WERI-Rb-1 (cell line): ENCODE measurements around the gene DGCR8.

Source experiments
- DNase-seq: peaks from one replicate; pipeline ENCODE4 v3.0.0-alpha.2; 2020
- H3K27ac ChIP-seq: fragments of 250-450 bp; sonication (Bioruptor Pico); 2 replicates; pipeline ENCODE4 v1.5.1; 2020; ENCODE audit warnings: mild to moderate bottlenecking, moderate library complexity
- H3K27me3 ChIP-seq: fragments of 250-450 bp; sonication (Bioruptor Pico); 2 replicates; pipeline ENCODE4 v1.5.1; 2021; ENCODE audit warnings: mild to moderate bottlenecking, low read depth, moderate library complexity; ENCODE audit not compliant: insufficient read depth, severe bottlenecking
- H3K36me3 ChIP-seq: fragments of 250-450 bp; sonication (Bioruptor Pico); 2 replicates; pipeline ENCODE4 v1.5.1; 2020; ENCODE audit warnings: mild to moderate bottlenecking, moderate library complexity
- H3K4me3 ChIP-seq: 2 replicates; pipeline ENCODE4 v1.5.1; 2011; ENCODE audit warnings: low read depth, mild to moderate bottlenecking, control low read depth, low read length
- H3K9me3 ChIP-seq: fragments of 250-450 bp; sonication (Bioruptor Pico); 2 replicates; pipeline ENCODE4 v1.5.1; 2021; ENCODE audit warnings: mild to moderate bottlenecking, moderate library complexity; ENCODE audit not compliant: severe bottlenecking
- CTCF ChIP-seq: IDR thresholded peaks from 2 replicates; pipeline ENCODE4 v1.5.1; 2011; ENCODE audit warnings: low read depth, mild to moderate bottlenecking, control low read depth, inconsistent platforms, low read length

The DGCR8 gene

DNA sequence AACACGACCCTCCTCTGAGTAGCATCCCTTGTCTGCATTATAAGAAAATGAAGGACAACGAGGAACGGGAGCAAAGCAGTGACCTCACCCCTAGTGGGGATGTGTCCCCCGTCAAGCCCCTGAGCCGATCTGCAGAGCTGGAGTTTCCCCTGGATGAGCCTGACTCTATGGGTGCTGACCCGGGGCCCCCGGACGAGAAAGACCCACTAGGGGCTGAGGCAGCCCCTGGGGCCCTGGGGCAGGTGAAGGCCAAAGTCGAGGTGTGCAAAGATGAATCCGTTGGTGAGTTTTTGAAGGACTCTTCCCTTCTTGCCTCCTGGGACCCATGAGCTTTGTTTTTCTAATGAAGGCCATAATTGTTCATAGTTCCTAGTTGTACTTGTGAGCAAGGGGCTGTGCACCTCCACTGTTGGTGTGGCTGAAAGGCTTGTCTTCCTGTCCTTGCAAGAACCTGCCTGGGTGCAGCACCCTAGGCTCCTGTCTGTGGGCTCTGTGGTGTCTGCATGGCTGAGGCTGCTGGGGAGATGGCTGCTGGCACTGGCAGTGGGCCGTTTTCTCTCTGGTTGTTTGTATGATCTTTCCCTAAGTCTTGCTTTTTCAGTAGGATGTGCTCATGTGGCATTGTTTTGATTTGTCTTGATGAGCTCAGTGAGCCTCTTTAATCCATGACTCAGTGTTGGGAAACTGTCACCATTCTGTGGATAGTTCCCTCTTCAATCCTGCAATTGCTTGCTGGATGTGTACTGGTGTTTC is 10.1 kb downstream of the DGCR8 start:
- Histone ChIP-seq H3K36me3 (peaks cover 100% of the 10 kb centered on the region), H3K4me3 (no peak overlapping the region), H3K27ac (no peak overlapping the region), H3K9me3 (no peaks in the 10 kb centered on the region), H3K27me3 (no peaks in the 10 kb centered on the region)
- DNase-seq = no peak
- TF ChIP-seq CTCF = no peak

DNA sequence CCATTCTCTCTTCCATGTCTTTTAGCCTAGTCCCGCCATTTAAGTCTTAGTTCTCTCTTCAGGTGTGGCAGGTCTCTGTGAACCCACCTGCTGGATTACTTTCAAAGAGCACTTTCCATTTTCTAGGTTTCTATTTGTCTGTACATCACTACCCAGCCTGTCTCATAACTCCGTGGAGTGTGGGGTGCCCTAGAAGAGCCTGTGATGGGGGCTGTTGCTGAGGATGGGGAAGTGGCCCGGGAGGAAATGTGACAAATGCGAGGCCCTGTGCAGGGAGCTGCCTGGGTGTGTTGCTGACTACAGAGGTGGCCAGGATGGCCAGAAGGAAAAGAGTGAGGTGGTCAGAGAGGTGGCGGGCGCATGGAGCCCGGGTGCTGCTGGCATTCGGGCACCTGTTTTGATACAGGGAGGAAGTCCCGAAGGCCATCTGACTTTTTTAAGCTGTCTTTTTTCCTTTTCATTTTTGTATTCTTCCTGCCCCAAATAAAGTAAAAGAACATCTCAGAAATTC is 10.7 kb downstream of the DGCR8 start:
- H3K9me3 ChIP-seq = no peaks in the 10 kb centered on the region
- no peak for DNase-seq
- no peak for TF ChIP-seq CTCF
- no peak overlapping the region for H3K4me3 ChIP-seq
- peaks cover 100% of the 10 kb centered on the region for H3K36me3 ChIP-seq
- H3K27ac ChIP-seq = no peak overlapping the region
- no peaks in the 10 kb centered on the region for H3K27me3 ChIP-seq

- no peak overlapping the region for H3K4me3 ChIP-seq
- H3K36me3 ChIP-seq = peaks cover 100% of the 10 kb centered on the region
- H3K9me3 ChIP-seq = no peaks in the 10 kb centered on the region
- no peak for TF ChIP-seq CTCF
- DNase-seq = no peak
- H3K27ac ChIP-seq = no peak overlapping the region
- H3K27me3 ChIP-seq = no peaks in the 10 kb centered on the region
Measured at GRCh38 chr22:20091690-20092476, 11.8 kb downstream of the DGCR8 start.

- Histone ChIP-seq H3K27me3 (no peaks in the 10 kb centered on the region), H3K4me3 (no peak overlapping the region), H3K27ac (no peak overlapping the region), H3K9me3 (no peaks in the 10 kb centered on the region), H3K36me3 (peaks cover 100% of the 10 kb centered on the region)
- no peak for DNase-seq
- TF ChIP-seq CTCF = no peak
Measured at GRCh38 chr22:20092477-20092854, 12.4 kb downstream of the DGCR8 start.

DNA sequence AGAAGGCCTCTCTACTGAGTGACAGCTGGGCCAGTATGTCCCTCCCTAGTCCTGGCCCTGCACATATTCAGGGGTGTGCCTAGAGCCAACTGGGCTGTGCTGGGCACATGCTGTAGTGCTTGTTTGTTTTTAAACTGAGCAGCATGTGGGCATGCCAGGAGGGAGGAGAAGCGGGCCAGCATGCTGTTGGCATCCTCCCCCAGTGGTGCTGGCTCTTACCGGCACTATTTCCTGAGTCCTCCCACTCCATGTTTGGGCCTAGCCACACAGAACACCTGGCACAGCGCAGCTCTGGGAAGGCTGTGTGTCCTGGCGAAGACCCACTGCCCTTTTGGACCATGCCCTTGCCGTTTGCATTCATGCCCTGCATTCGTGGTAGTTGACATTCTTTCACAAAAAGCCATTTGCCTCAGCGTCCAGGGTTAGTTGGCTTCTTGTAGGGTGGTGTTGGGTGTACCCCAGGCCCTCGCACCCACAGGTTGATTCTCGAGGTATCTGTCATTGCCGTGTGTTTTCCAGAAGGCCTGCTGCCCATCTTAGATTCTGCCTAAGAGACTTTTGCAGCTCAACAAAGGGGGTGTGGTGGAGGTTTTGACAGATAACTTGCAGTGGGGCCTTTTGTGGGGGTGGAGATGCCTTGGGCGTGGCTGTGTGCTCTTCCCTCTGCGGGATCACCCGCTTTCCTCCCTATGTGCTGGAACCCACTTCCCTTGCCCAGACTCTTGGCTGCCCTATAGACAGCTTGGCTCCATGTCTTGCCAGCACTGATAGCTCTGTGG is 13.6 kb downstream of the DGCR8 start:
- TF ChIP-seq CTCF = no peak
- no peaks in the 10 kb centered on the region for H3K27me3 ChIP-seq
- no peak overlapping the region for H3K27ac ChIP-seq
- no peak overlapping the region for H3K4me3 ChIP-seq
- DNase-seq = no peak
- peaks cover 100% of the 10 kb centered on the region for H3K36me3 ChIP-seq
- no peaks in the 10 kb centered on the region for H3K9me3 ChIP-seq
